NAMALWA (cell line): Measurements from ENCODE around the gene TAF3.

Experiments used
- DNase-seq: peaks from one replicate; pipeline ENCODE4 v3.0.0-alpha.2; 2015; ENCODE audit warnings: low spot score

TAF3 gene

DNA sequence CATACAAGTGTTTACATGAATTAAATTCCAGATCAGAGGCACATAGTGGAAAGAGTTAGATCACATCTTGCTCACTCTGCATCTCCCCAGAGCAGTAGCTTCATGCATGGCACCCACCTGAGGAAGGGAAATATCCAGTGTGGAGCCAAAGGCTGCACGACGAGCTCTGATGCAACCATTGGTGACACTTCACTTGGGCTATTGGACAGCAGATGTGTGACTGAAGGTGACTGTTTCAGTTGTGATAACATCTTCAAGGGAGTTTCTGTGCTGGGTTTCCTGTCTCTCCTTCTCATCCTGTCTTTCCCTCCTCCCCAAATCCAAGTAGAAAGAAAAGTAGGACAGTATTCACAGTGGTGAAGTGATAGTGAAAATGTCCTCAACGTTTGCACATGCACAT is 115.0 kb downstream of the TAF3 start:
- DNase-seq: no peak

- DNase-seq: no peak
Measured at GRCh38 chr10:7933757-7934156, 115.5 kb downstream of the TAF3 start.

DNA sequence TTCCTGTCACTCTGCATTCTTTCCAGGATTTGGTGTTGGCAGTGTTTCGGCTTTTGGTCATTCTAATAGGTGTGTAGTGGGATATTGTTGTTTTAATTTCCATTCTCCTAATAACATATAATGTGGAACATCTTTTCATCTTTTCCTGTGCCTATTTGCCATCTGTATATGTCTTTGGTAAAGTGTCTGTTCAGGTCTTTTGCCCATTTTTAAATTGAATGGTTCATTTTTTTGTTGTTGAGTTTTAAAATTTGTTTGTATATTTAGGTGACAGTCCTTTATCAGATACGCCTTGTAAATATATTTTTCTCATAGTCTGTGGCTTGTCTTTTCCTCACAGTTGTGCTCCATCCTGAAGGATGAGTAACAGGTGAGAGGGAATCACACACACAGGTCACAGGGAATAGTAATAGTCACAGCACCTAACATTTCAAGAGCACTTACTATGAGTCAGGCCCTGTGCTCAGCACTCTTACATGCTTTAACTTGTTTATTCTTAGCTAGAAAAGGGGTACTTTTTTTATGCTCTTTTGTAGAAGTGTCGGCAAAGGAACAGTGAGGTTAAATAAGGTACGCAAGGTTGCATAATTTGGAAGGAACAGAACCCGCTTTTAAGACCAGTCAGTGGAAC is 119.1 kb downstream of the TAF3 start:
- DNase-seq: no peak

DNA sequence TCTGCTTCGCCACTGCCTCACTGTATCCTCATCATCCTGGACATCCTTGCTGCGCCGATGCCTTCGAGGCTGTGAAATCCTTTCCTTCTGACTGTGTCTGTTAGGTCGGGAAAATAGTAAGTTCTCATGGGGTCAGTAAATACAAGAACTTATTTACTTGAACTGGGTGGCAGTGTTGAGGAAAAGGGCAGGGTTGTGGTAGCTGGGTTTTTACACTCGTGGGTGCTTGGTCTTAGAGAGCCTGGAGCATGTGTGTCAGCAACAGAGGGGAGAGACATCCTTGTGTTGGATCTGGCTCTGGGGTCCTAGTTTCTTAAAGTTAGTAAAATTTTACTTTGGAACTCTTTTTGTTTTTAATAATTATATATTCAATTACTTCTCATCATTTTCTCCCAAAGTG is 123.3 kb downstream of the TAF3 start:
- DNase-seq: no peak

DNA sequence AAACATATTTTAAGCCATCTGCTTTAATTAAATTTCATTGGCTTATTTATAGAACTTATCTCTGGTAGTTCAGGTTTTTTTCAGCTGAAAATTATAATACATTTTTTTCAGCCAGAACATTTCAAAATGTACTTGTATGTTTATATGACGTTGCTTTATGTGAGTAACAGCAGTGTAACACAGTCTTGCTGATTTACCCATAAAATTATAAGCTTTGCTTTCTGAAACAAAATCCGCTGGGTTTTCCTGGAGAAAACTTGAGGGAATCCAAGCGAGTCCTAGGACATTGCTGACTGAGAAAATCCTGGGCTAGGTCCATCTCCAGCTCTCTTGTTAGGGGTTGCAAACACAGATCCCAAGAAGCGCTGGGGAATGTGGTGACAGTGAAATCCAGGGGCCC is 124.0 kb downstream of the TAF3 start:
- DNase-seq: no peak

DNA sequence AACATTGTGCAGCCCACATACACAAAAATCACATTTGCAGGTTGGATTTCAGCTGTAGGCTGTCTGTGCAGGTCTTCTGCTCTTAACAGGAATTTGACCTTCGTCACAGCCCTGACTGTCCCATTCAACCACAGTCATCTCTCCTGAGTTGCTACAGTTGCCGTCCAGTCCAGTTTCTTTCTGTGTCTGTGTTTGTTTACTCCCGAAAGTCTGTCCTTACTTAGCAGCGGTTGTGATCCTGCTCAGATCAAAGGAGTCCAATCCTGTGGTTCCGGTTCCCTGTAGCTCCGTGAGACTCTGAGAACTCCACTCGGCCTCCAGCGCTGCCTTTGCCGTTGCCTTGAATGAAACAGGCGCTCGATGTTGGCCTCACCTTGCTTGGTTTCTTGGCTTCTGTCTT is 124.6 kb downstream of the TAF3 start:
- DNase-seq: no peak

DNA sequence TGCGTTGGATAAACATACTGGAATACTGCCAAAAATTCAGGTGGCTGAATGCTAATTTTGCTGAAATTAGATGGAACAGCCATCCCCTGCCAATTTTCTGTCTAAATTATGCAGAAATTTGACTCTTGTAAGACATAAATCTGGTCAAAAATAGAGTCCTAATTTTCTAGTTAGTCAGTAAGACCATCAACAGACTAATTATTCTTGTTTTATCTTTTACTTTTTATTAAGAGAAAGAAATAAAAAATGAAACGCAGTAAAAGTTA is 125.8 kb downstream of the TAF3 start:
- no peak for DNase-seq

DNA sequence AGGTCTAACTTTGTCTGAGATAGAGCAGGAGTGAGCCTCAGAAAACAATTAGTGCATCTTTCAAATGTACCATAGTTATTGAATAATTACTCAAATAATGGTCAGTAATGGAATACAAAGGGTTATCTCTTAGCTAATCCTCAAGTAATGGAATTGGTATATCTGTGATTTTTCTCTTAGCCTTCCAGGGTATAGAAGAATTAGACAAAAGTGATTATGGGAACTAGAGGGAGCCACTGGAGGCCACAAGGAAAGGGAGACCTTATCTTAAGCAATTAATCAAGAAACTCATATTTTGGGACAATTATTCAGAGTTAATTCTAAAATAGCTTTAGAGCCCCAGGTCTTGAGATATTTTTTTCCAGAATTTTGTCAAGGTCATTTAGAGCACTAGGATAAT is 126.2 kb downstream of the TAF3 start:
- DNase-seq: no peak

GRCh38 chr10:7945034-7945433 is 126.7 kb downstream of the TAF3 start:
- no peak for DNase-seq

DNA sequence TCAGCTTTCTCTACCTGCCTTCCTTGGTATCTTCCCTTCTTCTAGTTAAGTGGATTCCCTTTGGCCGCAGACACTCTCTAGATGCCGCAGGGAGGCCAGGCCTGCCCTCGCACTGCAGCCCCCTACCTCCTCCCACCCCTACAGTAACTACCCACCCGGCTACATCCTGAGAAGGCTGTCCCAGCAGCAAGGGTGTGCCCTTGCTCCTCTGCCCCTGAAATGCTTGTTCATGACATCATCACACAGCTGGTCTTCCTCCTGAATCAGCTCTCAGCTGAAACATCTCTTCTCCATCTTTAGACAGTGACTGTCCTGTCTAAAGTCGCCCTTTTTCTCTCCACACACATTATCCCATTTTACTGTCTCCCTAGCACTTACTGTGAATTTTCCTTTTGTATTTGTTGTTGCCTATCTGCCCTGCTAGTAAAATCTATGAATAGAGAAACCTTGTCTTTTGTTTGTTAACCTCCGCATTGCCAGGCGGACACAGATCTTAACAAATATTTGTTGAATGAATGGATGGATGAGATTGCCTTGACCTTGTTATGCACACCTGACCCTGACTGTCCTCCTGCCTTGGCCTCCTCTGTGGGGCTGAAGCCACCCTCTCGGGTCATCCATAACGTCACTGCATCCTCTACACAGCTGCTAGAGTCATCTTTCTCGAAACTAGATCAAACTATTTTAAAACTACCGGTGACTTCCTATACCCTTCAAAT is 127.3 kb downstream of the TAF3 start:
- DNase-seq: no peak

GRCh38 chr10:7948371-7949000 is 130.2 kb downstream of the TAF3 start:
- no peak for DNase-seq

DNA sequence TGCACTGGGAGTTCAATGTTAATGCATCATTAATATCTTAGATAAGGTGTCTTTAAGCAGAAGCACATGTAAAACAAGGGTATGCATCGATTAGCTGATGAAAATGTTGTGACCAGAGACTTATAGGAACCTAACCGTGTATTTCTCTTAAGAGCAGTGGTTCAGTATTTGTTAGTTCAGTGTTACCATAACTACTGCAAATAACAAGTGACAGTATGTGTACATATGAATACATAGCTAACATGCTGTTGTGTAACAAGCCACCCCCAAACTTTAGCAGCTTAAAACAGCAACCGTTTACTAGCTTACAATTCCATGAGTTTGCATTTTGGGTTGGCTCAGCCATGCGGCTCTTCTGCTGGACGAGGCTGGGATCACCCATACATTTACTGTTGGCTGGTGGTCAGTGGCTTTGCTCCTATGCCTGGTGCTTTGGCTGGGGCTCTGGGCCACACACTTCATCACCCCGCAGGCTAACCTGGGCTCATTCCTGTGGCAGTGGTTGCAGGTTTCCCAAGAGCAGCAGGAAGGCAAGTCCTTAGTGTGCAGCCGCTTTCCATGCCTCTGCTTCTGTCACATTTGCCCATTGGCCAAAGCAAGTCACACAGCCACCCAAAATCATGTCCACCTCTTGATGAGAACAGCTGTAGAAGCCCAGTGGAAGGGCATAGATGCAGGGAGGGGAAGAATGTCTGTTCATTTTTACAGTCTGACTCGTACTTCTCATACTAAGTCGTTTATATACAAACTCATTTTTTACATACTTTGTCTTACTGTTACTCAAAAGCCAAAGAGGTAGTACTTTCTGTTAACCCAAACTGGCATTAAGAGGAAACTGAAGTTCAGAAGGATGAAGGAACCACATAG is 132.9 kb downstream of the TAF3 start:
- DNase-seq: no peak

GRCh38 chr10:7952266-7952665 is 134.0 kb downstream of the TAF3 start:
- no peak for DNase-seq

GRCh38 chr10:7953447-7953846 is 135.1 kb downstream of the TAF3 start:
- DNase-seq: no peak

DNA sequence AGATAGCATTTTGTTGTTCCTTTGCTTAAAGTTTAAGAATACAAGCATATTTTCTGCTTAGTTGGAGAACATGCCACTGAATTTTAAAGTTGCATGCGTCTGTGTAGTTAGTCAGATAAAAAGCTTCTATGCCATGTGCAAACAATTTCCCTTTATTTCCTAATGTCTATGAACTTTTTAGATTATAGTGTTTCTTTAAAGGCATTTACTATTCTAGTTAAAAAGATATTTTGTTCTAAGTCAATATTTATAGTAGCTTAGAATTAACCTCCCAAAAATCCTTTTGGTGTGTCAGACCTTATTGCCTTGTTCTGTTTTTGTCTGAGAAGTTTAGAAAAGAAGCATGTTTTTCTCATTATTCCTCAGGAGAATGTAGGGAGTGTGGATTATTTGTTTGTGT is 137.1 kb downstream of the TAF3 start:
- no peak for DNase-seq

DNA sequence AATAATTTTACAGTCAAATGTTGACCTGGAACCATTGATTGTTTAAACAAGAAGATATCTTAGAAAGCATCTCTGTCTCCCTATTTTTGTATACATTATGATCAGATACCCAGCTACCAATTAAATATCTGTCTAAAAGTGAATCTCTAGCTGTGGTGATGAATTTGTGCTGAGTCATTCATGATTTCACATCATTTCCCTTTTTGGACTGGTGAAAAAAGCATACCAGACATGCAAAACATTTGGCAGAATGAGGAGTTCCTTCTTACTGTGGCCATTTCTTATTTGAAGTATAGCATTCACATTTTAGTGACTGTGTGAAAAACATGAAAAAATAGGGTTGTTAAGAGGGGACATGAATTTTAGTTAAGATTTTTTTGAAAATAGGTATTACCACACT is 138.2 kb downstream of the TAF3 start:
- DNase-seq: peak; percentile 31

DNA sequence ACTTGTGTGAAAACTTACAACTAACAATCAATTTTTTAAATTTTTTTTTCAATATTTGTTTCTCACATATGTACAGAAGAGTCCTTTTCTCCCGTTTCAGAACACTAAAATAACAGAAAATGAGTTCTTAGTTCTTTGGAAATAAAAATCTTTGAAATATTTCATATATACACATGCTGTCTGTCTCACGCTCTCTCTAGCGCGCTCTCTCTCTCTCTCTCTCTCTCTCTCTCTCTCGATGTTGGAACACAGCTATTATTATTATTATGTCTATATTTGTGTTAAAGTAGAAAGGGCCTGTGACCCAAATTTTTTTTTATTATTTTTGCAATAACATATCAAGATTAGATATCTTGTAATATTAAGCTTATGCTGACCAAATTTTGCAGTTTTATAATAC is 139.3 kb downstream of the TAF3 start:
- DNase-seq: no peak

- no peak for DNase-seq
Measured at GRCh38 chr10:7958442-7958841, 140.1 kb downstream of the TAF3 start.

DNA sequence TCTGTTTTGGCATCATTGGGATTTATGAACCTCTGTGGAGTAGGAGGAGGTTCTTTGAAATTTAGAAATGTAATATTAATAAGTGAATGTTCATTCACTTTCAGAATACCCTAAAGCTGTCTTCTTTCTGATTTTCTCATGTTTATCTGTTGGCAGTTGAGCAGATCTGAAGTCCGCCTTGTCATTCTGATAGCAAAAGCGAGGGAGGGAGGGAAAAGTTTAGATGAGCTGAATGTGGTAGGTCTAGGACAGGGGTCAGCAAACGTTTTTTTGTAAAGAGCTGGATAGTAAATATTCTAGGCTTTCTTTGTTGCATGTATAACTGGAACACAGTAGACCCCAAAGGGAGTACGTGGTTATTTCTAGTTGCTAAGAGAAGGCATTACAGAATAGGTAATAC is 141.8 kb downstream of the TAF3 start:
- no peak for DNase-seq

DNA sequence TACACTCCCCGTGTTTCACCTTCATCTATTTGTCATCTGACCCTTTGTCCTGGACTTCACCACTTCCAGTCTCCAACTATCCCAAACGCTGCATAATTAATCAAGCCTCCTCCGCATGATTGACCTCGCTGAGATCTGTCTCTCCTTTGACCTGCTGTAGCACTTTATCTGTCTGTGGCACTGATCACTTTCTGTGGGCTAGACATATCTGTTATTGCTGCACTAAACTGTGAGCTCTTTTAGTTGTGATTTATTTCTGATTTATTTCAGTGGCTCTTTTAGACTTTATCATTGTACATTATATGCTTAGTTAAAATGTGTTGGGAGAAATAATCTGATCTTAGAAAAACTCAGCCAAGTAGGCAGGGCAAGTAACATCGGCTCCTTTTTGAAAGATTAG is 144.3 kb downstream of the TAF3 start:
- DNase-seq: no peak

- DNase-seq: no peak
Measured at GRCh38 chr10:7965457-7965856, 147.2 kb downstream of the TAF3 start.

GRCh38 chr10:7967035-7967434 is 148.7 kb downstream of the TAF3 start:
- DNase-seq: no peak

- DNase-seq: no peak
Measured at GRCh38 chr10:7968510-7969112, 150.3 kb downstream of the TAF3 start.
